ENCODE data around the gene IL20RA. TPM values are rescaled to one million over a fixed set of nuclear protein-coding genes. Genes with fewer than 3 reads are reported as not detected.
A peak's percentile ranks its signal among the peaks of the same experiment; 100 is the strongest.

The IL20RA gene
- polyA plus RNA-seq, 1 of the 3 experiments (the other 2 are of a cell fraction), result 0.10 TPM

DNA sequence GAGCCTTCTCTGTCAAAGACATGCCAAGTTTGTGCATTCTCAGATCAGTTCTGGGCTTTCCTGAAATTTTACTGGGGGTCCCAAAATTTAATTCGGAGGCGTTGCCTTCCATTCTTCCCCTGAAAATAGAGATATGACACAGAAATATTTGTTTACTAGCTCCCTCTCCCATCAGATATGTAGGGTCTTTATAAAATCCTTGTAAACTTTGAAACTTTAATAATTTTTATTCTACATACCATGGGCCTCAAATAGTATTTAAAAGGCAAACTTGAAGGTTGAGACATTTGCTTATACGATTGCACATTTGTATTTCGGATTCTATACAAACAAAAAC lies 54.6 kb downstream of the IL20RA start:
- WGBS (ENCODE audit: low lambda C conversion rate), result 27% methylated on average over 4 of the region's 4 CpGs

DNA sequence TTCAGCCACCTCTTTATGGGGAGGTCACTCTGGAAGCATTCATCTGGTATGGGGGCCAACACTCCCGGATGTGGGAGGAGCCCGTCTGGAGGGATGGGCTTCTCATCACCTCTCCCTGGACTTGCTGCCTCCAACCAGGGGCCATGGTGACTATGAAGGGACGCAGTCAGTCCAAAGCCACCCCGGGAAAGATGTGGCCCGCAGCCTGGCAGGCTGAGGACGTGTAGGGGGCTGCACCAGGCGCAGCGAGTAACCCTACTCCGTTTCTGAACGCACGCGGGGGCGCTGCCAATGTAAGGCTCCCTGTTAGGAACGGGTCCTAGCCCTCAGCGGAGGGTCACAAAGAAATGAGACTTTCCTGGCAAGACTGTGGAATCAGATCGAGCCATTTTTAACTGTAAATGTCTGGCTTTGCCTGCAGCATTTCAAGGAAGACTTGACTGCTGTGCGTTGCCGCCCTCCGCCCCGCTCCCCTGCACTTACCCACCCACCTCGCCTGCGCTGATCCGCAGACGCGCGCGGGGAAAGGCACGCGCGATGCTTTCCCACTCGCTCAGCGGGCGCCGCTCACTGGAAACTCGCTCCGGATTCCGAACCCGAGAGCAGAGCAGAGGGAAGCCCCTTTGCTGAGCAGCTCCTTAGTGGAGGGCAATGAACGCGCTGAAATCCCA lies 55.1 kb downstream of the IL20RA start:
- Histone ChIP-seq H3K9me2 (no peaks in the 10 kb centered on the region), H3K9me3 (no peaks in the 10 kb centered on the region), H3F3A (replicated peaks; ENCODE audit: insufficient read depth) (no peaks in the 10 kb centered on the region), H3K27ac (ENCODE audit: low read depth in 2 of 2, low read length in 1 of 2) (peak overlapping the region in 1 of 2 experiments; percentile 100; a peak in 2 of 4 replicates), H3K4me3 (ENCODE audit: low read depth in 2 of 2, low read length in 1 of 2) (peak overlapping the region; percentile 42 to 49), H2AFZ (ENCODE audit: low read depth) (peak overlapping the region; percentile 37; the same call in 1 of the 2 replicates), H4K20me1 (ENCODE audit: insufficient read depth) (no peaks in the 10 kb centered on the region), H3K36me3 (replicated peaks in 1 of 2; ENCODE audit: control insufficient read depth in 1 of 2, insufficient read depth in 2 of 2, low read length in 1 of 2) (no peaks in the 10 kb centered on the region), H3K4me1 (ENCODE audit: control insufficient read depth in 1 of 2, insufficient read depth in 2 of 2, low read depth in 1 of 2, low read length in 1 of 2) (peaks cover 0 to 32% of the 10 kb centered on the region in 2 experiments; a peak in 2 of 4 replicates), H3K4me2 (peak overlapping the region; percentile 81), H3K9ac (no peak overlapping the region), H3K27me3 (ENCODE audit: insufficient read depth) (peaks cover 9% of the 10 kb centered on the region; the same call in 1 of the 2 replicates), H3K79me2 (ENCODE audit: insufficient read depth) (no peaks in the 10 kb centered on the region)
- WGBS (ENCODE audit: low lambda C conversion rate), result 7% methylated on average over 14 of the region's 40 CpGs
- TF ChIP-seq, protein P1, sequence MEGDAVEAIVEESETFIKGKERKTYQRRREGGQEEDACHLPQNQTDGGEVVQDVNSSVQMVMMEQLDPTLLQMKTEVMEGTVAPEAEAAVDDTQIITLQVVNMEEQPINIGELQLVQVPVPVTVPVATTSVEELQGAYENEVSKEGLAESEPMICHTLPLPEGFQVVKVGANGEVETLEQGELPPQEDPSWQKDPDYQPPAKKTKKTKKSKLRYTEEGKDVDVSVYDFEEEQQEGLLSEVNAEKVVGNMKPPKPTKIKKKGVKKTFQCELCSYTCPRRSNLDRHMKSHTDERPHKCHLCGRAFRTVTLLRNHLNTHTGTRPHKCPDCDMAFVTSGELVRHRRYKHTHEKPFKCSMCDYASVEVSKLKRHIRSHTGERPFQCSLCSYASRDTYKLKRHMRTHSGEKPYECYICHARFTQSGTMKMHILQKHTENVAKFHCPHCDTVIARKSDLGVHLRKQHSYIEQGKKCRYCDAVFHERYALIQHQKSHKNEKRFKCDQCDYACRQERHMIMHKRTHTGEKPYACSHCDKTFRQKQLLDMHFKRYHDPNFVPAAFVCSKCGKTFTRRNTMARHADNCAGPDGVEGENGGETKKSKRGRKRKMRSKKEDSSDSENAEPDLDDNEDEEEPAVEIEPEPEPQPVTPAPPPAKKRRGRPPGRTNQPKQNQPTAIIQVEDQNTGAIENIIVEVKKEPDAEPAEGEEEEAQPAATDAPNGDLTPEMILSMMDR (IDR thresholded peaks at IDR 0.05), result no peak
- TF ChIP-seq SMC3 (IDR thresholded peaks at IDR 0.05; ENCODE audit: low read depth, low read length) (0 out of 2 replicates have a peak, but pooled peaks have one; percentile 7), EP300 (IDR thresholded peaks at IDR 0.05; ENCODE audit: borderline replicate concordance in 1 of 2, low read depth in 1 of 2, low read length in 1 of 2) (0 out of 4 replicates have a peak, but pooled peaks of 1 of the 2 experiments have one; percentile 8), RCOR1 (IDR thresholded peaks at IDR 0.05; ENCODE audit: low read length) (0 out of 2 replicates have a peak, but pooled peaks have one; percentile 20)
- POLR2A ChIA-PET, result interaction anchor here (0.6 to 4.6 kb wide), 22 partner anchors 8 to 1863 kb away, joined by 3 to 66 read pairs (median 4); partner anchors contain the start of genes IL20RA, MAP3K5, PEX7 and SLC35D3
- CTCF ChIA-PET, result interaction anchor here (1.0 to 2.9 kb wide), 7 partner anchors 10 to 108 kb away, joined by 3 to 16 read pairs (median 5); partner anchors contain the start of gene SLC35D3
- peak; percentile 87 for DNase-seq

More for the DNA sequence above, 54.6 kb downstream of the IL20RA start:
- no peaks in the 10 kb centered on the region for H3K9me3 ChIP-seq
- H3K9me2 ChIP-seq, result no peaks in the 10 kb centered on the region
- ChIA-PET POLR2A (interaction anchor here (0.7 to 4.6 kb wide), 11 partner anchors 7 to 167 kb away, joined by 3 to 66 read pairs (median 13); partner anchors contain the start of genes IL20RA, PEX7 and SLC35D3), CTCF (interaction anchor here (0.6 to 2.9 kb wide), 5 partner anchors 10 to 104 kb away, joined by 3 to 16 read pairs (median 5); partner anchors contain the start of gene IL20RA)
- no peak for TF ChIP-seq NRF1 (IDR thresholded peaks at IDR 0.05; ENCODE audit: low read depth, low read length)
- TF ChIP-seq, protein P2, sequence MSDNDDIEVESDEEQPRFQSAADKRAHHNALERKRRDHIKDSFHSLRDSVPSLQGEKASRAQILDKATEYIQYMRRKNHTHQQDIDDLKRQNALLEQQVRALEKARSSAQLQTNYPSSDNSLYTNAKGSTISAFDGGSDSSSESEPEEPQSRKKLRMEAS (IDR thresholded peaks at IDR 0.05; ENCODE audit: low read depth), result no peak
- TF ChIP-seq RXRA (IDR thresholded peaks at IDR 0.05; ENCODE audit: borderline replicate concordance, low read depth), result no peak
- TF ChIP-seq FOXM1 (IDR thresholded peaks at IDR 0.05; ENCODE audit: low read depth), result no peak
- no peak for TF ChIP-seq FOSL2 (IDR thresholded peaks at IDR 0.05; ENCODE audit: borderline replicate concordance, low read depth)
- TF ChIP-seq JUND (IDR thresholded peaks at IDR 0.05), result no peak
- no peak for TF ChIP-seq RAD21 (IDR thresholded peaks at IDR 0.05; ENCODE audit: low read length)
- no peak overlapping the region for H2AFZ ChIP-seq (ENCODE audit: low read depth)
- peak overlapping the region; percentile 81 for H3K4me2 ChIP-seq
- H3K4me1 ChIP-seq (ENCODE audit: control insufficient read depth in 1 of 2, insufficient read depth in 2 of 2, low read depth in 1 of 2, low read length in 1 of 2), result peaks cover 0 to 32% of the 10 kb centered on the region in 2 experiments; a peak in 2 of 4 replicates
- H3K79me2 ChIP-seq (ENCODE audit: insufficient read depth), result no peaks in the 10 kb centered on the region
- no peaks in the 10 kb centered on the region for H3K36me3 ChIP-seq (replicated peaks in 1 of 2; ENCODE audit: control insufficient read depth in 1 of 2, insufficient read depth in 2 of 2, low read length in 1 of 2)
- no peaks in the 10 kb centered on the region for H4K20me1 ChIP-seq (ENCODE audit: insufficient read depth)
- H3K9ac ChIP-seq, result no peak overlapping the region
- H3K27me3 ChIP-seq (ENCODE audit: insufficient read depth), result peaks cover 9% of the 10 kb centered on the region; the same call in 1 of the 2 replicates
- H3F3A ChIP-seq (replicated peaks; ENCODE audit: insufficient read depth), result no peaks in the 10 kb centered on the region
- DNase-seq, result no peak
- peak overlapping the region in 1 of 2 experiments; percentile 100; a peak in 2 of 4 replicates for H3K27ac ChIP-seq (ENCODE audit: low read depth in 2 of 2, low read length in 1 of 2)
- H3K4me3 ChIP-seq (ENCODE audit: low read depth in 2 of 2, low read length in 1 of 2), result peak overlapping the region; percentile 42 to 49; a peak in 3 of 4 replicates

Measured in SK-N-SH (cell line).